Measurements from ENCODE around the gene GALNT6.

GRCh38 chr12:51390457-51390856 lies 749 bp downstream of the GALNT6 start:
- no peak for TF ChIP-seq EZH2phosphoT487 (IDR thresholded peaks at IDR 0.05; ENCODE audit: insufficient read depth, low read depth)
- no peak for TF ChIP-seq EZH2 (IDR thresholded peaks at IDR 0.05; ENCODE audit: insufficient read depth, poor library complexity, severe bottlenecking)

Measured in GM23248 (cell line).